ENCODE results near the gene EMILIN3.

DNA sequence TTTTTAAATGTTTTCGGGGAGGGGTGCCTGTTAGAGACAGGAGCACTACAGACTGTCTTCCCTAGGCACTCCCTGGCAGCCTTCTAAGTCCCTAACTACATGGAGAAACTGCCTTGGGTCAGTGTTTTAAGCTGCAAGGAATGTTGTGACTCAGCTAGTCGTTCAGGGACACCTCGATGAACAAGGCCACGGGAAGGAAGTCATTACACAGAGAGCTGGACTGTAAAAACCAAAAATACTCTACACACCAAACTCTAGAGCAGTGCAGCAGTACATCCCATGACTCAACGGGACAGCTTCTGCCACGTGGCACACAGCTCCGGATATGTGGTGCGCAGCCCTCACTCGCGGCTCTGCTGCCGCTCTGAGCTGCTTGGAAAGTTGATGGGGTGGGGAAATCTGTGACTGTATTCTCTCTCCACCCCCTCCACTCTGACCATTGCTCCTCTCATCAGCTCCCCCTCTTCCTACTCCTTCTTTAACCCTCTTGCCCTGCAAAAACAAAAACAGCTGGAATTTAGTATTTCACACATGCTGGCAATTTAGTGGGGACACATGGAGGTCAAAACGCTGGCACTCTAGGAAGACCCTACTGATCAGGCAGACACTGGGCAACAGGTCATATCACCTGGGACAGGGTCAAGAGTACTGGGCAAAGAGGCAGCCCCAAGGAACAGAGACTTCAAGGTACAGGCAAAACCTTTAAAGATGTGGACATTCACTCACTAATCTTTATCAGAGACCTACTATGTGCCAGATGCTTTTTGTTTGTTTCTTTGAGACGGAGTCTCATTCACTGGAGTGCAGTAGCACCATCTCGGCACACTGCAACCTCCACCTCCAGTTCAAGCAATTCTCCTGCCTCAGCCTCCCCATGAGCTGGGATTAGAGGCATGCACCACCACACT lies 36.9 kb downstream of the EMILIN3 start:
- TF ChIP-seq, protein P1, sequence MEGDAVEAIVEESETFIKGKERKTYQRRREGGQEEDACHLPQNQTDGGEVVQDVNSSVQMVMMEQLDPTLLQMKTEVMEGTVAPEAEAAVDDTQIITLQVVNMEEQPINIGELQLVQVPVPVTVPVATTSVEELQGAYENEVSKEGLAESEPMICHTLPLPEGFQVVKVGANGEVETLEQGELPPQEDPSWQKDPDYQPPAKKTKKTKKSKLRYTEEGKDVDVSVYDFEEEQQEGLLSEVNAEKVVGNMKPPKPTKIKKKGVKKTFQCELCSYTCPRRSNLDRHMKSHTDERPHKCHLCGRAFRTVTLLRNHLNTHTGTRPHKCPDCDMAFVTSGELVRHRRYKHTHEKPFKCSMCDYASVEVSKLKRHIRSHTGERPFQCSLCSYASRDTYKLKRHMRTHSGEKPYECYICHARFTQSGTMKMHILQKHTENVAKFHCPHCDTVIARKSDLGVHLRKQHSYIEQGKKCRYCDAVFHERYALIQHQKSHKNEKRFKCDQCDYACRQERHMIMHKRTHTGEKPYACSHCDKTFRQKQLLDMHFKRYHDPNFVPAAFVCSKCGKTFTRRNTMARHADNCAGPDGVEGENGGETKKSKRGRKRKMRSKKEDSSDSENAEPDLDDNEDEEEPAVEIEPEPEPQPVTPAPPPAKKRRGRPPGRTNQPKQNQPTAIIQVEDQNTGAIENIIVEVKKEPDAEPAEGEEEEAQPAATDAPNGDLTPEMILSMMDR (IDR thresholded peaks at IDR 0.05; ENCODE audit: insufficient read depth, low read depth, low read length) = no peak
- TF ChIP-seq EZH2 (IDR thresholded peaks at IDR 0.05; ENCODE audit: insufficient read depth, low read length) = no peak

All from astrocyte (in vitro differentiated cells and primary cell).